Panc1 (cell line): Measurements from ENCODE around the gene TMC3. TPM values are rescaled to one million over a fixed set of nuclear protein-coding genes. Genes with fewer than 3 reads are reported as not detected.

Experiments
- ATAC-seq: fragments of 200-7000 bp; cut with Tn5 transposase; 2 replicates; pipeline ENCODE4 v1.9.1; 2020; ENCODE audit warnings: mild to moderate bottlenecking, moderate library complexity
- BruUV-seq: library from RNA; stranded (reverse); fragments of 400-500 nt; replicated peaks from 2 replicates; lab custom pipeline; 2021; lab: Mats Ljungman, UMichigan
- CTCF ChIA-PET: fragments of 300-600 bp; sonication (Branson Sonifier 250); formaldehyde crosslinking; loops from one replicate; lab custom pipeline; 2022; ENCODE audit warnings: antibody characterized with exemption; lab: Charles Lee
- POLR2A ChIA-PET: fragments of 300-600 bp; sonication (Branson Sonifier 250); formaldehyde crosslinking; loops from one replicate; lab custom pipeline; 2022; ENCODE audit warnings: antibody characterized with exemption; lab: Charles Lee
- DNase-seq: peaks from one replicate; pipeline ENCODE4 v3.0.0-alpha.2; 2010; ENCODE audit warnings: low read depth, low spot score
- H3K27ac ChIP-seq: 2 replicates; pipeline ENCODE4 v1.5.1; 2011; ENCODE audit warnings: mild to moderate bottlenecking, low read length, inconsistent platforms
- H3K27me3 ChIP-seq: fragments of 200-500 bp; sonication (Bioruptor generic); 2 replicates; pipeline ENCODE4 v1.6.0; 2014; ENCODE audit warnings: low read length, inconsistent platforms; ENCODE audit not compliant: control insufficient read depth, insufficient read depth
- H3K36me3 ChIP-seq: fragments of 200-500 bp; sonication (Bioruptor generic); 2 replicates; pipeline ENCODE4 v1.5.1; 2014; ENCODE audit warnings: inconsistent platforms, mild to moderate bottlenecking, low read length, moderate library complexity; ENCODE audit not compliant: control insufficient read depth, insufficient read depth
- H3K4me1 ChIP-seq: 2 replicates; pipeline ENCODE4 v1.5.1; 2011; ENCODE audit warnings: inconsistent platforms, mild to moderate bottlenecking, low read length, moderate library complexity; ENCODE audit not compliant: control insufficient read depth, insufficient read depth
- H3K4me3 ChIP-seq, 2 experiments: 2 replicates each; pipeline ENCODE4 v1.5.1; 2011 to 2012; ENCODE audit warnings: low read depth in 2 of 2, low read length in 2 of 2, mild to moderate bottlenecking in 2 of 2, inconsistent platforms in 1 of 2, moderate library complexity in 1 of 2
- H3K9me3 ChIP-seq: fragments of 200-500 bp; sonication (Bioruptor generic); 2 replicates; pipeline ENCODE4 v1.5.1; 2014; ENCODE audit warnings: low read depth, mild to moderate bottlenecking, inconsistent platforms, low read length, moderate library complexity; ENCODE audit not compliant: control insufficient read depth, insufficient read depth
- POLR2AphosphoS5 ChIP-seq: IDR thresholded peaks from 2 replicates; pipeline ENCODE4 v1.6.1; 2012; ENCODE audit warnings: mild to moderate bottlenecking, low read depth, low read length, moderate library complexity
- SIN3A ChIP-seq: IDR thresholded peaks from 2 replicates; pipeline ENCODE4 v1.6.1; 2012; ENCODE audit warnings: low read depth, mild to moderate bottlenecking, low read length, moderate library complexity, borderline replicate concordance; ENCODE audit not compliant: insufficient read depth
- TCF7L2 ChIP-seq: IDR thresholded peaks from 2 replicates; pipeline ENCODE4 v1.6.1; 2011; ENCODE audit warnings: mild to moderate bottlenecking, low read depth, low read length, inconsistent platforms
- in situ Hi-C: cut with HindIII; loops from 2 replicates; pipeline ENCODE4 v1.10.0; 2016; ENCODE audit warnings: low sequenced_read_pairs, low pct_unique_long_range_greater_than_20kb
- intact Hi-C: fragments of 100-400 bp; cut with micrococcal nuclease; formaldehyde crosslinking; loops from one replicate; pipeline ENCODE4 v1.10.0; 2022; ENCODE audit not compliant: unreplicated experiment
- total RNA-seq: library from RNA; stranded (reverse); gene quantifications from one replicate; pipeline ENCODE4 v1.2.1, GENCODE V29; 2021; ENCODE audit not compliant: unreplicated experiment
- TF ChIP-seq, protein P1 (sequence below), 2 experiments: IDR thresholded peaks; 2 replicates each; pipeline ENCODE4 v1.6.1; 2011 to 2012; ENCODE audit warnings: low read depth in 2 of 2, control low read depth in 1 of 2, low read length in 1 of 2, mild to moderate bottlenecking in 1 of 2, moderate library complexity in 1 of 2; ENCODE audit not compliant: insufficient read depth in 1 of 2
- TF ChIP-seq, protein P2 (sequence below): fragments of 450-650 bp; IDR thresholded peaks from 2 replicates; pipeline ENCODE4 v1.5.1; 2017; ENCODE audit warnings: mild to moderate bottlenecking

The TMC3 gene
- total RNA-seq, 1 experiment from 2014 or later = not detected

DNA sequence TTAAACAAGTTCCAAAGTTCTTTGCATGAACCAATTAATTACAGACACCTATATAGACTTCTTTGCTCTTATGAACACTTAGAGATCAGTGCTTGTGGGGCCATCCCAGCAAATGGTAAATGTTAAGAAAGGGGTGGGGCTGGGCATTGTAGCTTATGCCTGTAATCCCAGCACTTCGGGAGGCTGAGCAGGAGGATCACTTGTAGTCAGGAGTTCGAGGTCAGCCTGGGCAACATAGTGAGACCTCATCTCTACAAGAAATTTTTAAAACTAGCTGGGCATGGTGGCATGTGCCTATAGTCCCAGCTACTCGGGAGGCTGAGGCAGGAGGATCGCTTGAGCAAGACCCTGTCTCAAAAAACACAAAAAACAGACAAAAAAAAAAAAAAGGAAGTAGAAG is 30.6 kb downstream of the TMC3 start:
- ChIA-PET POLR2A (interaction anchor here (0.6 kb wide), 1 partner anchor 209 kb away, joined by 4 read pairs; the partner anchor contains the start of gene CFAP161), CTCF (no interaction called here)
- Histone ChIP-seq H3K4me1 (peaks cover 5% of the 10 kb centered on the region; the same call in 1 of the 2 replicates), H3K36me3 (no peaks in the 10 kb centered on the region), H3K4me3 (no peak overlapping the region), H3K27ac (no peak overlapping the region), H3K27me3 (peaks cover 17% of the 10 kb centered on the region), H3K9me3 (no peaks in the 10 kb centered on the region)
- TF ChIP-seq POLR2AphosphoS5 = no peak
- TF ChIP-seq SIN3A = no peak
- TF ChIP-seq, protein P1, sequence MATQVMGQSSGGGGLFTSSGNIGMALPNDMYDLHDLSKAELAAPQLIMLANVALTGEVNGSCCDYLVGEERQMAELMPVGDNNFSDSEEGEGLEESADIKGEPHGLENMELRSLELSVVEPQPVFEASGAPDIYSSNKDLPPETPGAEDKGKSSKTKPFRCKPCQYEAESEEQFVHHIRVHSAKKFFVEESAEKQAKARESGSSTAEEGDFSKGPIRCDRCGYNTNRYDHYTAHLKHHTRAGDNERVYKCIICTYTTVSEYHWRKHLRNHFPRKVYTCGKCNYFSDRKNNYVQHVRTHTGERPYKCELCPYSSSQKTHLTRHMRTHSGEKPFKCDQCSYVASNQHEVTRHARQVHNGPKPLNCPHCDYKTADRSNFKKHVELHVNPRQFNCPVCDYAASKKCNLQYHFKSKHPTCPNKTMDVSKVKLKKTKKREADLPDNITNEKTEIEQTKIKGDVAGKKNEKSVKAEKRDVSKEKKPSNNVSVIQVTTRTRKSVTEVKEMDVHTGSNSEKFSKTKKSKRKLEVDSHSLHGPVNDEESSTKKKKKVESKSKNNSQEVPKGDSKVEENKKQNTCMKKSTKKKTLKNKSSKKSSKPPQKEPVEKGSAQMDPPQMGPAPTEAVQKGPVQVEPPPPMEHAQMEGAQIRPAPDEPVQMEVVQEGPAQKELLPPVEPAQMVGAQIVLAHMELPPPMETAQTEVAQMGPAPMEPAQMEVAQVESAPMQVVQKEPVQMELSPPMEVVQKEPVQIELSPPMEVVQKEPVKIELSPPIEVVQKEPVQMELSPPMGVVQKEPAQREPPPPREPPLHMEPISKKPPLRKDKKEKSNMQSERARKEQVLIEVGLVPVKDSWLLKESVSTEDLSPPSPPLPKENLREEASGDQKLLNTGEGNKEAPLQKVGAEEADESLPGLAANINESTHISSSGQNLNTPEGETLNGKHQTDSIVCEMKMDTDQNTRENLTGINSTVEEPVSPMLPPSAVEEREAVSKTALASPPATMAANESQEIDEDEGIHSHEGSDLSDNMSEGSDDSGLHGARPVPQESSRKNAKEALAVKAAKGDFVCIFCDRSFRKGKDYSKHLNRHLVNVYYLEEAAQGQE (IDR thresholded peaks at IDR 0.05; ENCODE audit: insufficient read depth in 1 of 2, low read depth in 2 of 2, low read length in 1 of 2) = no peak
- no peak for TF ChIP-seq TCF7L2
- TF ChIP-seq, protein P2, sequence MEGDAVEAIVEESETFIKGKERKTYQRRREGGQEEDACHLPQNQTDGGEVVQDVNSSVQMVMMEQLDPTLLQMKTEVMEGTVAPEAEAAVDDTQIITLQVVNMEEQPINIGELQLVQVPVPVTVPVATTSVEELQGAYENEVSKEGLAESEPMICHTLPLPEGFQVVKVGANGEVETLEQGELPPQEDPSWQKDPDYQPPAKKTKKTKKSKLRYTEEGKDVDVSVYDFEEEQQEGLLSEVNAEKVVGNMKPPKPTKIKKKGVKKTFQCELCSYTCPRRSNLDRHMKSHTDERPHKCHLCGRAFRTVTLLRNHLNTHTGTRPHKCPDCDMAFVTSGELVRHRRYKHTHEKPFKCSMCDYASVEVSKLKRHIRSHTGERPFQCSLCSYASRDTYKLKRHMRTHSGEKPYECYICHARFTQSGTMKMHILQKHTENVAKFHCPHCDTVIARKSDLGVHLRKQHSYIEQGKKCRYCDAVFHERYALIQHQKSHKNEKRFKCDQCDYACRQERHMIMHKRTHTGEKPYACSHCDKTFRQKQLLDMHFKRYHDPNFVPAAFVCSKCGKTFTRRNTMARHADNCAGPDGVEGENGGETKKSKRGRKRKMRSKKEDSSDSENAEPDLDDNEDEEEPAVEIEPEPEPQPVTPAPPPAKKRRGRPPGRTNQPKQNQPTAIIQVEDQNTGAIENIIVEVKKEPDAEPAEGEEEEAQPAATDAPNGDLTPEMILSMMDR = no peak
- ATAC-seq (no peak), DNase-seq (no peak)
- in situ Hi-C loops = no loop called here
- intact Hi-C loops = no loop called here
- BruUV-seq = no TSS peak

DNA sequence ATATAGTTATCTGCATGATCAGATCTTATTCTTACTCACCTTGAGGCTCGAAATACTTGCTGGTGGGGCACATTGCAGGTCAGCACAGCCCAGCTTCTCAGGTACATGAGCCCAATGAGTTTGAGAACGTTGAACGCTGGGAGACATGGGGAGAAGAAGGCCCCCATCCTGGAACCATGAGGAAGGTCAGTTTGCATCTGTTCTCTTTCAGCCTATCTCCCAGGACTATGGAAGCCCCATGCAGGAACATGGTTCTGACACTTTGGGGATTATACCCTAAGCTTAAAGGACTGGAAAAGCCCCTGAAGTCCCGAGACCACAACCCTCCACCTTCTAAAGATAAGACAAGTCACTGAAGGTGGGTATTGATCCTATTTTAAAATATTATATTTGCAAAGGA is 32.7 kb downstream of the TMC3 start:
- Histone ChIP-seq H3K4me3 (no peak overlapping the region), H3K27me3 (peaks cover 14% of the 10 kb centered on the region), H3K4me1 (peaks cover 5% of the 10 kb centered on the region; the same call in 1 of the 2 replicates), H3K36me3 (no peaks in the 10 kb centered on the region), H3K27ac (no peak overlapping the region), H3K9me3 (no peaks in the 10 kb centered on the region)
- in situ Hi-C loops (no loop called here), intact Hi-C loops (no loop called here)
- POLR2A ChIA-PET = no interaction called here
- no peak for DNase-seq
- TF ChIP-seq SIN3A = no peak
- TF ChIP-seq TCF7L2 = no peak
- TF ChIP-seq, protein P2 = no peak
- TF ChIP-seq, protein P1 (IDR thresholded peaks at IDR 0.05; ENCODE audit: insufficient read depth in 1 of 2, low read depth in 2 of 2, low read length in 1 of 2) = no peak
- TF ChIP-seq POLR2AphosphoS5 = no peak
- no TSS peak for BruUV-seq
- CTCF ChIA-PET = no interaction called here
- no peak for ATAC-seq
